HepG2 (cell line): ENCODE data around the gene TMEM184B. TPM values are rescaled to one million over a fixed set of nuclear protein-coding genes. Genes with fewer than 3 reads are reported as not detected.

Experiments
- ATAC-seq: fragments of 200-7000 bp; cut with Tn5 transposase; 3 replicates; pipeline ENCODE4 v1.9.1; 2020; ENCODE audit warnings: mild to moderate bottlenecking, moderate library complexity
- BruUV-seq: library from RNA; stranded (reverse); fragments of 400-500 nt; replicated peaks from 2 replicates; lab custom pipeline; 2021; lab: Mats Ljungman, UMichigan
- CTCF ChIA-PET: fragments of 300-600 bp; formaldehyde crosslinking; extraction: SDS; loops from one replicate; lab custom pipeline; 2021; ENCODE audit warnings: low total read pairs, inconsistent platforms, low intra/inter-chr PET ratio; lab: Yijun Ruan, JAX
- POLR2A ChIA-PET: fragments of 350-600 bp; sonication (Branson Sonifier 250); formaldehyde crosslinking; loops from one replicate; lab custom pipeline; 2020; ENCODE audit warnings: antibody characterized with exemption, inconsistent platforms; lab: Yijun Ruan, JAX
- DNase-seq: peaks from one replicate; pipeline ENCODE4 v3.0.0-alpha.2; 2015; ENCODE audit warnings: low spot score
- FAIRE-seq: peaks from 3 replicates; lab custom pipeline; 2011; peaks lifted over from hg19 to GRCh38; lab: Jason Lieb, UNC
- H2AFZ ChIP-seq: one replicate; pipeline ENCODE4 v1.6.1; 2011; ENCODE audit warnings: low read length, inconsistent platforms
- H3K27ac ChIP-seq: fragments of 300-600 bp; 3 replicates; pipeline ENCODE4 v1.8.0; 2011; ENCODE audit warnings: mixed run types, mild to moderate bottlenecking, mixed read lengths, low read length, inconsistent platforms; ENCODE audit not compliant: insufficient read depth; ENCODE audit errors: extremely low read length
- H3K27me3 ChIP-seq, 2 experiments: fragments of 200-600 bp in 1 of 2; 2 replicates in 1 of 2; 3 replicates in 1 of 2; pipeline versions ENCODE4 v1.6.0 to v1.8.0; 2011; ENCODE audit warnings: low read length in 2 of 2, mild to moderate bottlenecking in 2 of 2, moderate library complexity in 2 of 2, inconsistent platforms in 1 of 2; ENCODE audit not compliant: insufficient read depth in 2 of 2, control insufficient read depth in 1 of 2
- H3K36me3 ChIP-seq, 2 experiments: fragments of 200-600 bp in 1 of 2; replicated peaks in 1 of 2; 2 replicates in 1 of 2; 3 replicates in 1 of 2; pipeline versions ENCODE4 v1.5.1 to v1.8.0; 2011; ENCODE audit warnings: low read length in 2 of 2, inconsistent platforms in 1 of 2; ENCODE audit not compliant: insufficient read depth in 2 of 2, control insufficient read depth in 1 of 2
- H3K4me1 ChIP-seq: 2 replicates; pipeline ENCODE4 v1.5.1; 2012; ENCODE audit warnings: low read length, inconsistent platforms; ENCODE audit not compliant: insufficient read depth
- H3K4me2 ChIP-seq: 2 replicates; pipeline ENCODE4 v1.6.0; 2011; ENCODE audit warnings: low read depth, low read length, inconsistent platforms
- H3K4me3 ChIP-seq, 3 experiments: fragments of 200-600 bp in 1 of 3; sonication (generic), shearing (Covaris generic) in 1 of 3; replicated peaks in 1 of 3; 2 replicates each; pipeline ENCODE4 v1.5.1; 2011 to 2016; ENCODE audit warnings: low read length in 3 of 3, inconsistent platforms in 2 of 3, low read depth in 2 of 3, mild to moderate bottlenecking in 2 of 3, control low read depth in 1 of 3, mixed read lengths in 1 of 3; ENCODE audit not compliant: insufficient read depth in 1 of 3
- H3K79me2 ChIP-seq: one replicate; pipeline ENCODE4 v1.6.1; 2011; ENCODE audit warnings: low read length, inconsistent platforms; ENCODE audit not compliant: insufficient read depth
- H3K9ac ChIP-seq: 2 replicates; pipeline ENCODE4 v1.6.0; 2011; ENCODE audit warnings: mild to moderate bottlenecking, low read depth, low read length, inconsistent platforms; ENCODE audit not compliant: insufficient read depth
- H3K9me3 ChIP-seq: 2 replicates; pipeline ENCODE4 v1.5.1; 2012; ENCODE audit warnings: mild to moderate bottlenecking, low read length
- H4K20me1 ChIP-seq: 2 replicates; pipeline ENCODE4 v1.6.0; 2011; ENCODE audit warnings: inconsistent platforms, mild to moderate bottlenecking, low read length, moderate library complexity; ENCODE audit not compliant: insufficient read depth
- MEIS2 ChIP-seq: sonication (generic); formaldehyde crosslinking; IDR thresholded peaks from 2 replicates; pipeline ENCODE4 v1.9.0; 2021; ENCODE audit warnings: mild to moderate bottlenecking, missing genetic modification reagents
- MYC ChIP-seq: sonication (generic); formaldehyde crosslinking; IDR thresholded peaks from 2 replicates; pipeline ENCODE4 v1.9.0; 2021; ENCODE audit warnings: missing genetic modification reagents, borderline replicate concordance
- NFE2L2 ChIP-seq: fragments of 150-350 bp; IDR thresholded peaks from 2 replicates; pipeline ENCODE4 v1.6.1; 2014; ENCODE audit warnings: low read length
- ZKSCAN5 ChIP-seq: sonication (generic); formaldehyde crosslinking; IDR thresholded peaks from 2 replicates; pipeline ENCODE4 v1.5.1; 2020; ENCODE audit warnings: mild to moderate bottlenecking, missing genetic modification reagents
- ZNF24 ChIP-seq: fragments of 450-650 bp; IDR thresholded peaks from 2 replicates; pipeline ENCODE4 v1.6.1; 2017; ENCODE audit warnings: antibody characterized with exemption, mild to moderate bottlenecking
- ZNF501 ChIP-seq: sonication (generic); formaldehyde crosslinking; IDR thresholded peaks from 2 replicates; pipeline ENCODE4 v1.5.1; 2020; ENCODE audit warnings: mild to moderate bottlenecking, moderate library complexity, missing genetic modification reagents
- ZNF768 ChIP-seq: sonication (generic); formaldehyde crosslinking; IDR thresholded peaks from 2 replicates; pipeline ENCODE4 v1.4.0; 2020; ENCODE audit warnings: missing genetic modification reagents
- WGBS: methylation state at CpG from one replicate; pipeline ENCODE4 v1.1.6; 2017; ENCODE audit warnings: low lambda C conversion rate; 5-methylcytosine and 5-hydroxymethylcytosine counted together
- in situ Hi-C: cut with HindIII; loops from 2 replicates; pipeline ENCODE4 v1.10.0; 2017; ENCODE audit warnings: low pct_unique_long_range_greater_than_20kb; ENCODE audit not compliant: extremely low pct_ligation_motif_present
- intact Hi-C: fragments of 100-400 bp; cut with micrococcal nuclease; formaldehyde crosslinking; loops from one replicate; pipeline ENCODE4 v1.10.0; 2022; ENCODE audit not compliant: unreplicated experiment
- polyA plus RNA-seq, 8 experiments: library from polyadenylated mRNA; depleted of rRNA in 3 of 8; stranded (reverse) in 7 of 8; unstranded in 1 of 8; fragments of >200 nt; fragmentation: Illumina TruSeq in 4 of 8; extraction: Trizol in 4 of 8; gene quantifications; 2 replicates each; pipeline versions ENCODE4 v1.2.1 to v1.2.3, GENCODE V29; 2011 to 2016; ENCODE audit warnings: low read depth in 4 of 8, missing spikeins in 1 of 8, mixed read lengths in 1 of 8; ENCODE audit not compliant: insufficient read depth in 1 of 8
- total RNA-seq, 5 experiments: library from RNA; depleted of rRNA; stranded (reverse); fragments of >200 nt; fragmentation: Illumina TruSeq; extraction: Trizol; gene quantifications; 2 replicates each; pipeline ENCODE4 v1.2.3, GENCODE V29; 2016; ENCODE audit warnings: low read depth in 1 of 5
- TF ChIP-seq, protein P1 (sequence below): sonication (generic); formaldehyde crosslinking; IDR thresholded peaks from 2 replicates; pipeline ENCODE4 v1.5.0; 2020; ENCODE audit warnings: mild to moderate bottlenecking, missing genetic modification reagents, borderline replicate concordance
- TF ChIP-seq, protein P2 (sequence below): sonication (generic); formaldehyde crosslinking; conservative IDR thresholded peaks from 2 replicates; pipeline ENCODE4 v1.4.0; 2020; ENCODE audit warnings: missing genetic modification reagents
- TF ChIP-seq, protein P3 (sequence below): sonication (generic); formaldehyde crosslinking; IDR thresholded peaks from 2 replicates; pipeline ENCODE4 v1.5.1; 2020; ENCODE audit warnings: mild to moderate bottlenecking, missing genetic modification reagents, moderate library complexity
- TF ChIP-seq, protein P4 (sequence below): sonication (generic); formaldehyde crosslinking; conservative IDR thresholded peaks from 2 replicates; pipeline ENCODE4 v1.8.0; 2022; ENCODE audit warnings: mild to moderate bottlenecking, moderate library complexity, missing genetic modification reagents

The TMEM184B gene
- total and polyA plus RNA-seq, 2 of the 13 experiments (the other 11 are each of a cell fraction or from before 2014, with no cell fraction given) = 15.9 to 16.0 TPM

DNA sequence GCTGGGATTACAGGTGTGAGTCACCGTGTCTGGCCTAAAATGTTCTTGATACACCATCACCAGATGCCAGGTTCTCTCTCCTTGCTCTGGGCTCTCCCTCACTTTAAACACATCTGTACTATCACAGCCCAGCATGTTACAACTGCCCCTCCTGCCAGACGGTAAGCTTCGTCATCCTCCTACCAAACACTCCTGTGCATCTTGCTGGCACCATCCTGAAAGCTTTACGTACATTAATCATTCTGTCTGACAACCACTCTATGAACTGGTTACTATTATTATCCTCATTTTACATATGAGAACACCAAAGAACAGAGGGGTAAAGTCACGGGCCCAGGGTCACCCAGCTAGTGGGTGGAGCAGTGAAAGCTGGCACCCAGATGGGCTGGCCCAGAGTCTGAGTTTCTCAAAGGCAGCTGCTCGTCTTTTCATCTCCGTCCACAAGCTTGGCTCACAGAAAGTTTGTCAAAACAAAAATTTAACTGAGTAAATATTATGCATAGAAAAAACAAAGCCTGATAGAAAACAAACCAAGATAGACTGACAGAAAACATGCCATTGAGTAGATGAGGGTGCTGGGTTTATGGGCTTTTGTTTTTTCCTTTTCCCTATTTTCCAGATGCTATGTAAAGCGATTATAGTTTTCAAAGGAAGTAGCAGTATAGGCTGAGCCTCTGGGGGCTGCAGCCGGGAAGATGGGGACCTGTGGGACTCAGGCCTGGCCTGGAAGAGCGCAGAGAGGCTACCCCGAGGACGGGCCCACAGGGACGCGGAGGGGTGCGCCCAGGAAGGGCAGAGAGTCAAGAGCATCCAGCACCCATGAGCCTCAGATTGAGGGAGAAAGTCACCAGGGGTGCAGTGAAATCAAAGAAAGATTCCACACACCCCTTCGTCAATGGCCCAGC is 100.6 kb downstream of the TMEM184B start:
- H3K4me2 ChIP-seq = peak overlapping the region; percentile 28
- in situ Hi-C loops = no loop called here
- intact Hi-C loops = no loop called here
- H3K9ac ChIP-seq = 0 out of 2 replicates have a peak overlapping the region, but pooled peaks have one; percentile 14
- FAIRE-seq = no peak
- H2AFZ ChIP-seq = no peak overlapping the region
- H3K27ac ChIP-seq = no peak overlapping the region
- no peaks in the 10 kb centered on the region; a peak in 1 of 5 replicates for H3K36me3 ChIP-seq
- no peak for ATAC-seq
- H3K4me3 ChIP-seq = no peak overlapping the region
- H3K27me3 ChIP-seq = no peaks in the 10 kb centered on the region
- ChIA-PET POLR2A (interaction anchor here (2.5 kb wide), 1 partner anchor 9 kb away, joined by 7 read pairs; the partner anchor contains the start of gene PLA2G6), CTCF (no interaction called here)
- no TSS peak for BruUV-seq
- no peaks in the 10 kb centered on the region for H4K20me1 ChIP-seq
- DNase-seq = no peak
- 84% methylated on average over 16 of the region's 16 CpGs for WGBS
- H3K4me1 ChIP-seq = peaks cover 32% of the 10 kb centered on the region
- no peaks in the 10 kb centered on the region for H3K79me2 ChIP-seq
- no peaks in the 10 kb centered on the region for H3K9me3 ChIP-seq
- TF ChIP-seq ZNF768 (CRISPR knock-in tag) (peak; percentile 56; the same call in 1 of the 2 replicates), MEIS2 (CRISPR knock-in tag) (no peak), ZNF501 (CRISPR knock-in tag) (no peak), NFE2L2 (no peak), ZNF24 (no peak), ZKSCAN5 (no peak), MYC (CRISPR knock-in tag) (no peak)
- TF ChIP-seq, protein P1, sequence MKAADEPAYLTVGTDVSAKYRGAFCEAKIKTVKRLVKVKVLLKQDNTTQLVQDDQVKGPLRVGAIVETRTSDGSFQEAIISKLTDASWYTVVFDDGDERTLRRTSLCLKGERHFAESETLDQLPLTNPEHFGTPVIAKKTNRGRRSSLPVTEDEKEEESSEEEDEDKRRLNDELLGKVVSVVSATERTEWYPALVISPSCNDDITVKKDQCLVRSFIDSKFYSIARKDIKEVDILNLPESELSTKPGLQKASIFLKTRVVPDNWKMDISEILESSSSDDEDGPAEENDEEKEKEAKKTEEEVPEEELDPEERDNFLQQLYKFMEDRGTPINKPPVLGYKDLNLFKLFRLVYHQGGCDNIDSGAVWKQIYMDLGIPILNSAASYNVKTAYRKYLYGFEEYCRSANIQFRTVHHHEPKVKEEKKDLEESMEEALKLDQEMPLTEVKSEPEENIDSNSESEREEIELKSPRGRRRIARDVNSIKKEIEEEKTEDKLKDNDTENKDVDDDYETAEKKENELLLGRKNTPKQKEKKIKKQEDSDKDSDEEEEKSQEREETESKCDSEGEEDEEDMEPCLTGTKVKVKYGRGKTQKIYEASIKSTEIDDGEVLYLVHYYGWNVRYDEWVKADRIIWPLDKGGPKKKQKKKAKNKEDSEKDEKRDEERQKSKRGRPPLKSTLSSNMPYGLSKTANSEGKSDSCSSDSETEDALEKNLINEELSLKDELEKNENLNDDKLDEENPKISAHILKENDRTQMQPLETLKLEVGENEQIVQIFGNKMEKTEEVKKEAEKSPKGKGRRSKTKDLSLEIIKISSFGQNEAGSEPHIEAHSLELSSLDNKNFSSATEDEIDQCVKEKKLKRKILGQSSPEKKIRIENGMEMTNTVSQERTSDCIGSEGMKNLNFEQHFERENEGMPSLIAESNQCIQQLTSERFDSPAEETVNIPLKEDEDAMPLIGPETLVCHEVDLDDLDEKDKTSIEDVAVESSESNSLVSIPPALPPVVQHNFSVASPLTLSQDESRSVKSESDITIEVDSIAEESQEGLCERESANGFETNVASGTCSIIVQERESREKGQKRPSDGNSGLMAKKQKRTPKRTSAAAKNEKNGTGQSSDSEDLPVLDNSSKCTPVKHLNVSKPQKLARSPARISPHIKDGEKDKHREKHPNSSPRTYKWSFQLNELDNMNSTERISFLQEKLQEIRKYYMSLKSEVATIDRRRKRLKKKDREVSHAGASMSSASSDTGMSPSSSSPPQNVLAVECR (CRISPR knock-in tag) = no peak
- TF ChIP-seq, protein P2, sequence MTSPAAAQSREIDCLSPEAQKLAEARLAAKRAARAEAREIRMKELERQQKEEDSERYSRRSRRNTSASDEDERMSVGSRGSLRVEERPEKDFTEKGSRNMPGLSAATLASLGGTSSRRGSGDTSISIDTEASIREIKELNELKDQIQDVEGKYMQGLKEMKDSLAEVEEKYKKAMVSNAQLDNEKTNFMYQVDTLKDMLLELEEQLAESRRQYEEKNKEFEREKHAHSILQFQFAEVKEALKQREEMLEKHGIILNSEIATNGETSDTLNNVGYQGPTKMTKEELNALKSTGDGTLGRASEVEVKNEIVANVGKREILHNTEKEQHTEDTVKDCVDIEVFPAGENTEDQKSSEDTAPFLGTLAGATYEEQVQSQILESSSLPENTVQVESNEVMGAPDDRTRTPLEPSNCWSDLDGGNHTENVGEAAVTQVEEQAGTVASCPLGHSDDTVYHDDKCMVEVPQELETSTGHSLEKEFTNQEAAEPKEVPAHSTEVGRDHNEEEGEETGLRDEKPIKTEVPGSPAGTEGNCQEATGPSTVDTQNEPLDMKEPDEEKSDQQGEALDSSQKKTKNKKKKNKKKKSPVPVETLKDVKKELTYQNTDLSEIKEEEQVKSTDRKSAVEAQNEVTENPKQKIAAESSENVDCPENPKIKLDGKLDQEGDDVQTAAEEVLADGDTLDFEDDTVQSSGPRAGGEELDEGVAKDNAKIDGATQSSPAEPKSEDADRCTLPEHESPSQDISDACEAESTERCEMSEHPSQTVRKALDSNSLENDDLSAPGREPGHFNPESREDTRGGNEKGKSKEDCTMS (CRISPR knock-in tag) = no peak
- TF ChIP-seq, protein P3, sequence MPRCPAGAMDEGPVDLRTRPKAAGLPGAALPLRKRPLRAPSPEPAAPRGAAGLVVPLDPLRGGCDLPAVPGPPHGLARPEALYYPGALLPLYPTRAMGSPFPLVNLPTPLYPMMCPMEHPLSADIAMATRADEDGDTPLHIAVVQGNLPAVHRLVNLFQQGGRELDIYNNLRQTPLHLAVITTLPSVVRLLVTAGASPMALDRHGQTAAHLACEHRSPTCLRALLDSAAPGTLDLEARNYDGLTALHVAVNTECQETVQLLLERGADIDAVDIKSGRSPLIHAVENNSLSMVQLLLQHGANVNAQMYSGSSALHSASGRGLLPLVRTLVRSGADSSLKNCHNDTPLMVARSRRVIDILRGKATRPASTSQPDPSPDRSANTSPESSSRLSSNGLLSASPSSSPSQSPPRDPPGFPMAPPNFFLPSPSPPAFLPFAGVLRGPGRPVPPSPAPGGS = no peak
- TF ChIP-seq, protein P4, sequence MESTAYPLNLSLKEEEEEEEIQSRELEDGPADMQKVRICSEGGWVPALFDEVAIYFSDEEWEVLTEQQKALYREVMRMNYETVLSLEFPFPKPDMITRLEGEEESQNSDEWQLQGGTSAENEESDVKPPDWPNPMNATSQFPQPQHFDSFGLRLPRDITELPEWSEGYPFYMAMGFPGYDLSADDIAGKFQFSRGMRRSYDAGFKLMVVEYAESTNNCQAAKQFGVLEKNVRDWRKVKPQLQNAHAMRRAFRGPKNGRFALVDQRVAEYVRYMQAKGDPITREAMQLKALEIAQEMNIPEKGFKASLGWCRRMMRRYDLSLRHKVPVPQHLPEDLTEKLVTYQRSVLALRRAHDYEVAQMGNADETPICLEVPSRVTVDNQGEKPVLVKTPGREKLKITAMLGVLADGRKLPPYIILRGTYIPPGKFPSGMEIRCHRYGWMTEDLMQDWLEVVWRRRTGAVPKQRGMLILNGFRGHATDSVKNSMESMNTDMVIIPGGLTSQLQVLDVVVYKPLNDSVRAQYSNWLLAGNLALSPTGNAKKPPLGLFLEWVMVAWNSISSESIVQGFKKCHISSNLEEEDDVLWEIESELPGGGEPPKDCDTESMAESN (CRISPR knock-in tag) = 0 out of 2 replicates have a peak, but pooled peaks have one; percentile 31
